Measurements from ENCODE around the gene AP1G2.

AP1G2 gene

GRCh38 chr14:23558346-23559009 lies 9.1 kb downstream of the AP1G2 start:
- no peak for DNase-seq (ENCODE audit: low read depth, low spot score)

GRCh38 chr14:23557946-23558345 lies 9.6 kb downstream of the AP1G2 start:
- no peak for DNase-seq (ENCODE audit: low read depth, low spot score)

- DNase-seq (ENCODE audit: low read depth, low spot score): no peak
Observed at GRCh38 chr14:23557521-23557920, 10.1 kb downstream of the AP1G2 start.

GRCh38 chr14:23556700-23557440 lies 10.7 kb downstream of the AP1G2 start:
- no peak for DNase-seq (ENCODE audit: low read depth, low spot score)

GRCh38 chr14:23555882-23556699 lies 11.5 kb downstream of the AP1G2 start, which contains the start of gene THTPA:
Gene THTPA, plus strand, starts transcription at chr14:23556271. Its CDS starts 487 bp downstream, at chr14:23556758.
- peak; percentile 57 for DNase-seq (ENCODE audit: low read depth, low spot score)

- DNase-seq (ENCODE audit: low read depth, low spot score): no peak
Observed at GRCh38 chr14:23555533-23555881, 12.1 kb downstream of the AP1G2 start.

GRCh38 chr14:23551266-23552028 lies 16.1 kb downstream of the AP1G2 start, which contains the start of gene ZFHX2:
Gene ZFHX2, minus strand, starts transcription at chr14:23551765. Its CDS starts 16,440 bp downstream, at chr14:23535325.
- DNase-seq (ENCODE audit: low read depth, low spot score): no peak

- DNase-seq (ENCODE audit: low read depth, low spot score): no peak
Observed at GRCh38 chr14:23550812-23551265, 16.8 kb downstream of the AP1G2 start.

GRCh38 chr14:23550131-23550811 lies 17.3 kb downstream of the AP1G2 start:
- DNase-seq (ENCODE audit: low read depth, low spot score): no peak

- DNase-seq (ENCODE audit: low read depth, low spot score): no peak
Observed at GRCh38 chr14:23548351-23549318, 19.0 kb downstream of the AP1G2 start.

GRCh38 chr14:23547924-23548323 lies 19.7 kb downstream of the AP1G2 start:
- DNase-seq (ENCODE audit: low read depth, low spot score): no peak

GRCh38 chr14:23546450-23547035 lies 21.0 kb downstream of the AP1G2 start:
- DNase-seq (ENCODE audit: low read depth, low spot score): no peak

- no peak for DNase-seq (ENCODE audit: low read depth, low spot score)
Observed at GRCh38 chr14:23545740-23546365, 21.7 kb downstream of the AP1G2 start.

- no peak for DNase-seq (ENCODE audit: low read depth, low spot score)
Observed at GRCh38 chr14:23544511-23545447, 22.8 kb downstream of the AP1G2 start.

- DNase-seq (ENCODE audit: low read depth, low spot score): no peak
Observed at GRCh38 chr14:23543403-23543802, 24.2 kb downstream of the AP1G2 start.

- DNase-seq (ENCODE audit: low read depth, low spot score): no peak
Observed at GRCh38 chr14:23542261-23542660, 25.3 kb downstream of the AP1G2 start.

GRCh38 chr14:23540141-23540469 lies 27.5 kb downstream of the AP1G2 start:
- no peak for DNase-seq (ENCODE audit: low read depth, low spot score)

Measured in smooth muscle cell of the brain vasculature (primary cell).